GM19438 (cell line): Measurements from ENCODE around the gene KLK14.
A peak's percentile ranks its signal among the peaks of the same experiment; 100 is the strongest.

Experiments
- ATAC-seq: cut with Tn5 transposase; IDR thresholded peaks from one replicate; pipeline ENCODE4 v1.9.1; 2021; ENCODE audit warnings: low read depth; ENCODE audit not compliant: unreplicated experiment

Gene KLK14

DNA sequence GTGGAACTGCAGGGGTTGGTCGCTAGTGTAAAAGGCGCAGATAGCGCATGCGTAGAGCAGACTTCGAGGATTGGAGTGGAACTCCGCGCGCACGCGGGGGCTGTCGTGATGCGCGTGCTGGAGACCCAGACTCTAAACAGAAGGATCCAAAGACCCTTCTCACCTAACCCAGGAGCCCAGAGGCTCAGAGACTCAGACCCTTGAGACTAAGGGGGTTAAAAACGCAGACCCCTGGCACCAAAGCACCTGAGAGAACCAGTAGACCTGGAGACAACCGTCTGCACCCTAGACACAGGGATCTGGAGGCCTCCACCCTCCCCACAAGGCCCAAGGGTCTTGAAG lies 26.1 kb upstream of the KLK14 start:
- peak; percentile 17 for ATAC-seq

DNA sequence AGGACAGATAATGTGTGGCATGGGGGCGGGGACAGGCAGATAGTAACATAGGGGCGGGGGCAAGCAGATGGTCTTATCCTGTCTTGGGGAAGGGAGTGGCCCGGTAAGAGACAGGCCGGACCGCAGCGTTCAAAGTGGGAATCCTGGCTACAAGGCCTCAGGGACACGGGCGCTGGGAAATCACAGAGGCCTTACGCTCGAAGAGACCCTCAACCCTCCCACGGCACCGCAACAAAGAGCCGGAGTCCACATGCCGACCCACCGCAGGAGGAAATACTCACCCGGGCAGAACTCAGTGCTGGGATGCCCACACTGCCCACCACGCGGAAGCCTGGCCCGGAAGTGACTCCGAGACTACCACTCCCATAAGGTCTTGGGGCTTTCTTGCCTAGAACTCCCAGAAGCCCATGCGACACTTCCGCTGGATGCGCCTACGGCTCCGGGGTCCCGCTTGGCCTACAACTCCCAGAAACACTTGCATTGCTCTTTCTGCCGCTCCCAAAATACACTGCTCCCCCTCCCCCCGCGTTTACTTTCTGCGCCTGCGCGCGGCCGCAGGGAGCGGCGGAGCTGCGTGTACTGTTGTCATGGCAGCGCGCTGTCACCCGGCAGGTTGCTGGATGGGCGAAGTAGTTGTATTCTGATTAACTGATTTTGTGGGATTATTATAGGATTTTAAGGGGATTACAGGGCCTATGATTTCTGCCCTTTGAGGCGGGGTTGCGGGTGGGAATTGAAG lies 25.5 kb upstream of the KLK14 start, which contains the start of gene CTU1:
CTU1 (minus strand) TSS at position 344 of the 739 bp plus-strand sequence. CDS start 3,840 bp downstream, outside the sequence.
- ATAC-seq: peak; percentile 93

- ATAC-seq: no peak
These were observed 24.8 kb upstream of the KLK14 start for GRCh38 chr19:51107406-51108065.

DNA sequence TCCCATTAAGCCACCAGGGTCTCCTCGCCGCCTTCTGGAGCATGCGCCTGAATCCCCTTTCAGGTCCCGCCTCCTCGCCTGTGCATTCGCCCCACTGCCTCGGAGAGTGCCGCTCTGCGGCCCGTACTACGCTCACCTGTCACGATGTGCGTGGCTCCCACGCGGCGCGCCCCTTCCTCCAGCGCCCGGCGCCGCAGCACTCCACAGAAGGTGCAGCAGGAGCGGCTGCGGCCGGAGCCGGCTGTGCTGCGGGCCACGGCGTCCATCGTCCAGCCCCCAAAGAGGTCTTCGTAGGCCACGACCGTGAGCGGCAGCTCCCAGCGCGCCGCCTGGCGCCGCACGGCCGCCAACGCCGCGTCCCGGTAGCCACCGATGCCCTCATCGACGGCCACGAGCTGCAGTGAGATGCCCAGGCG lies 21.2 kb upstream of the KLK14 start:
- no peak for ATAC-seq

DNA sequence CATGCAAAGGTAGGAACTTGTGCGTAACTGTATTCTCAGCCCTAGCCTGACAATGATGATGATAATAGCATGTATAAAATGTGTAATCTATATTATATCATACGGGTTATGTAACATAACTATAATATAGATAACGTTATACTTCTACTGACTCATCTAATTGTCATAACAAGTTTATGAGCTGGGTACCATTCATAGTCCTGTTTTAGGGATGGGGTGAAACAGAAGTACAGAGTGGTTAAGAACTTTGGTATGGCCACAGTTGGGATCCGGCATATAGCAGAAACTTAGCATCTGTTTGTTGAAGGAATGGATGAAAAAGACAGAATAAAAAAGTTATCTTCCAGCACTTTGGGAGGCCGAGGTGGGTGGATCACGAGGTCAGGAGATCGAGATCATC lies 20.3 kb upstream of the KLK14 start:
- ATAC-seq: no peak

DNA sequence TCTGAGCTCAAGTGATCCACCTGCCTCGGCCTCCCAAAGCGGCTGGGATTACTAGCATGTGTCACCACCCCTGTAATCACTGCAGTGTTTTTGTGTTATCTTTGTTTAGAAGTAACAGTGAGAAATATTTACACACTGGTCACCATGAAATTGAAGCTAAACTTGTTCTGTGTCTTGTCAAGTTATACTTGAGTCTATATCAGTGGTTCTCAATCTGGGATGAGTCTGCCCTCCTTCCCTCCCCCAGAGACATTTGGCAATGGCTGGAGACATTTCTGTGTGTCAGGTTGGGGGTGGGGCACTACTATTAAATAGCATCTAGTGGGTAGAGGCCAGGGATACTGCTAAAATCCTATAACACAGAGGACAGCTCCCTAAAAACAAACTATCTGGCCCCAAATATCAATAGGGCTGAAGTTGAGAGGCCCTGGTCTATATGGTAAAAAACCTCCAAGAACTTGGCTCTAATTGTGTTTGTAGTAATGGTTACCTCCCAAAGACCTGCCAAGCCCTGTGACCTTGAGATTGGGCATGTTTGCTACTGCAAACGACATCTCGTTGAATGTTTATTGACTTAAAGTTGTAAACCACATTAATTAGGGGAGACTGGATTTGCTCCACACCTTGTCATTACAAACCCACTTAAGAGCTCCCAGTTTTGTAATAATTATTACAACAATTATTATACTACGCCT lies 18.6 kb upstream of the KLK14 start:
- ATAC-seq: no peak

- ATAC-seq: no peak
These were observed 17.9 kb upstream of the KLK14 start for GRCh38 chr19:51100601-51101000.

GRCh38 chr19:51099047-51099382 lies 16.3 kb upstream of the KLK14 start:
- no peak for ATAC-seq

- ATAC-seq: no peak
These were observed 15.8 kb upstream of the KLK14 start for GRCh38 chr19:51098365-51099046.

- ATAC-seq: no peak
These were observed 15.1 kb upstream of the KLK14 start for GRCh38 chr19:51097796-51098195.

DNA sequence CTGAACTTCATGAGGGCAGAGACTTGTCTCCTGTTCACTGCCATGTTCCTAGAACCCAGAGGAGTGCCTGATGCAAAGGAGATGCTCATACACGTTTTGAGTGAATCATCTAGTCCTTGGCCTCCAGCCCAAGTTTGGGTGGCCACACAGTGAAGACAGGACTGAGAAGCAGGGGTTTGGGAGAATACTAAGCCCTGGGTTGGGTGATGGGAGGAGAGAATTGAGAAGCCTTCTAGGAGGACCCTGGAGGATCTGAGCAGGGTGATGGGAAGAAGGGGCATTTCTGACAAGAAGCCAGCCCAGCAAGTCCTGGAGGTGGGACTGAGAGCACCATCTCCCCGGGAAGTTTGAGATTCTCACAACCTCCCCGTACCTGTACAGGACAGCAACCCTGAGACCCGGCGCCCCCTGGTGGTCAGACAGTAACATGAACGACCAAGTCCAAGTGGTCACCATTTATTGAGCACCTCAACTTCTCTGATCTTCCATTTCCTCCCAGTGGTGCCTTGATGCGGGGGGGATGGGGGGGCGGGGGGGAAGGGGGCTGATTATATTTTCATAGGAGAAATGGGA lies 14.6 kb upstream of the KLK14 start:
- no peak for ATAC-seq

DNA sequence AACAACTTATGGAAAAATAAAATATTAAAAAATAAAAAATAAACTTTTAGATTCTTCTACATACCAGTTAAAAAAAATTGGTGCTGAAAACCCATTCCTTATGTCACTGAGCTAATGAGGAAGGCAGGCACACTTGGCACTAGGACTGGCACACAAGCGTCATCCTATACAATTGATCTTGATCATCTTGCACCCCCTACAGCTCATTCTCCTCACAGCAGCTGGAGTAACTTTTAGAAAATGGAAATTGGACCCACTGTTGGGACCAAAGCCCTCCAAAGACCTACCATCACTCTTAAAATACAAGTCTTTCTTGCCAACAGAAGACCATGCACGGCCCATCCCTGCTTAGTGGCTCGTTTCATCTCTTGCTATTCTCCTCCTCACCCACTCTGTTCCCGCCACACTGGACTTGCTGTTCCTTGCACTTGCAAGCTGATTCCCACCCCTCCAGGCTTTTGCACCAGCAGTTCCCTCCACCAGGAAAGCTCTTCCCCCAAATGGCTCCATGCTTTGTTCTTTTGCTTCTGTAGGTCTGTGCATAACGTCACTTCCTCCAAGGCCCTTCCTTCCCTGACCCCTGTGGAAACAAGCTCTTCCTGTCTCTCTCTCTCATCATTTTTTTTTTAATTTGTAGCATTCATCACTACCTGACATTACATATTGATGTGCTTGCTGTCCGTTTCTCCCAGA lies 13.9 kb upstream of the KLK14 start:
- no peak for ATAC-seq

DNA sequence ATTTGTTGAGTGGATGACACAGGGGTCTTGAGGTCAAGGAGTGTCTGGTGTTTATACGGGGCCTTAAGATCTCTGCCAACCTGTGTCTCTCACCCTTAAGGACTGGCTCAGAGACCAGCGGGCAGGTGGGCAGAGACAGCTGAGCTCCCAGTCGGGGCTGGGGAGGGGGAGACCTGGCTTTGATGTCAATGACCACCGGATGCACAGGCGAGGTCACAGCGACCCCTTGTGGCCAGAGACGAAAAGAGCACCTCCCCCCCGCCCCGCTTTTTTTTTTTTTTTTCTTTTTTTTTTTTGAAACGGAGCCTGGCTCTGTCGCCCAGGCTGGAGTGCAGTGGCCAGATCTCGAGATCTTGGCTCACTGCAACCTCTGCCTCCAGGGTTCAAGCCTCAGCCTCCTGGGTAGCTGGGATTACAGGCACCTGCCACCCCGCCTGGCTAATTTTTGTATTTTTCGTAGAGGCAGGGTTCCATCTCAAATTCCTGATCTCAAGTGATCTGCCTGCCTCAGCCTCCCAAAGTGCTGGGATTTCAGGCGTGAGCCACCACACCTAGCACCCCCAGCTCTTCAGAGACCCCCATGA lies 12.1 kb upstream of the KLK14 start:
- ATAC-seq: no peak

DNA sequence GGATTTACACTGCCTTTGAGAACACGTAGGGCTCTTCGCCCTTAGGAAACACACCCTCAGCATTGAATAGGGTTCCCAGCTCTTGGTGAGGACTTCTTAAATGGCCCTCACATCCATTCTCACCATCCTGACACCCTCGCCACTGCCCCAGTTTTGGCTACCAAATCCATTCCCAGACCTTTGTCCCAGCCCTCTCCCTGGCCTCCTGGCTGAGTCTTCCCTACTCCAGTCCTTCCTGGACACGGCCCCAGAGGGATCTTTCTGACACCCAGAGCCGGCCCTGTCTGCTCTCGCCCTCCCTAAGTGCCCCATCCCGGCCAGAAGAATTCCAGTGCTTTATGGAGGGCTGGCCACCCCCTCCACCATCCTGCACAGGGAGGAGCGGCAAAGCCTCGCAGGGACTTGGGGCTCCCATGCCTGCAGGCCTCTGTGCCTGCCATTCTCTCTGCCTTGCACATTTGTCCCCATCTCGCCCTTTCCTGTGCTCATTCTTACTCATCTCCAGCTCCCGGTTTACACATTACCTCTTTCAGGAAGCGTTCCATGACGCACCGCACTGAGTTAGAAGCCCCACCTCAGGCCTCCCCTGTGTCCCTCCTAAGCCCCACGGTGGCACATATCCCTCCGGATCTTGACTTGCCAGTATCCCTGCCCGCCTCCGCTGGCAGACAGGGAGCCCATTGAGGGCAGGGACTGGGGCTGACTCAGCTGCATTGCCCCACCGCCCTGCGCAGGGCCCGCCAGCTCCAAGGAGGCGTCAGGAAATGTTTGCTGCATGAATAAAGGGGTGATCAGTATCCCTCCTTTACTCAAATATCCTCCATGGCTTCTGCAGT lies 11.0 kb upstream of the KLK14 start:
- no peak for ATAC-seq

DNA sequence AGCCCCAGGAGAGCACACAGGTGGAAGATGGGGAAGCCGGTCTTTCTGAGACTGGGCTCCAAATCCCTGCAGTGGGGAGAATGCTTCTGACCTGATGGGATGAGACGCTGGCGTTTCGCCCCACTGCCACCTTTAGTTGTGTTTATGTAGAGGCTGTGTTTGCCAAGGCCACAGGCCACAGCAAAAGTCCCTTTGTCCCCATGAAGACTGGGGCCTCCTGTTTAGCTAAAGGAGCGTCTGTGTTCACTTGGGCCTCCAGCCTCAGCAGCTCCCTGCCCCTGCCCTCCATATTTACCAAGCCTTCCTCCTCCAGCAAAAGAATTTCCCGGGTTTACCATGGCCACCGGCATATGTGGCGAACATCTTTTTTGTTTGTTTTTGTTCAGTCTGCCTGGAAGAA lies 10.4 kb upstream of the KLK14 start:
- no peak for ATAC-seq

DNA sequence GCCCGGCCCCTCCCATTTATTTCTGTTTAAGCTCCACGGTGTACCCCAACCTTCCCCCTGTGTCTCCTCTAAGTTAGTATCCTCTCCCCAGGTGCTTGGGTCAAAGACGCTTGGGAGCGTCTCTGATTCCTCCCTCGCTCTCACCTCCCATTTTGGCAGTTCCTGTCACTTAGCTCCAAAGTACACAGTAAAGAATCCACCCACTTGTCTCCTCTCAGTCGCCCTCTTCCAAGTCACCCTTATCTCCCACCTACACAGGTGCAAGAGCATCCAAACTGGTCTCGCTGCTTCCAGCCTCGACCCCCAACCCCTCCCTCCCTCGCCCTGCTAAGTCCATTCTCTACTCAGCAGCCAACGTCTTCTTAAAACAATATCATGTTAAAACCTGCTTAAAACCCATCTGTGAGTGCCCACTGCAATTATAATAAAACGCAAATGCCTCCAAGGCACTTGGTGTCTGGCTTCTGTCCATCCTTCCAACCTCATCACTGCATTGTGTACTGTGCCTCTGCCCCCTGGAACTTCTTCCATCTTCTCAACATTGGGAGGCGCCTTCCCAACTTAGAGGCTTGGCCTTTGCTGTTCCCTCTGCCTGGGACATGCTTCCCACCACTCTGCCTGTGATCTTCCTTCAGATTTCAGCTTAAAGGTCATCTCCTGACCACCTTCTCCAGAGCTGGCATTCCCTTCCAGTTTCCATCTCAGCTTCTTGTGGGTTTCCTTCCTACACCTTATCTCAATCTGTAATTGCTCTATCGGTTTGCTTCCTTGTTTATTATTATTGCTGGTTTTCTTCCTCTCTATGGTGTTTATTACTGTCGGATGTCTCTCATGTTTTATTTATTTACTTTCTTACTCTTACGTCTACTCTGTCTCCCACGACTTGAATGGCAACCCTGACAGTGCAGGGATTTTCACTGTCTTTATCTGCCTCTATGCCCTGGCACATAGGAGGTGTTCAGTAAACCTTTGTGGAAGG lies 9.5 kb upstream of the KLK14 start:
- no peak for ATAC-seq

- no peak for ATAC-seq
These were observed 8.4 kb upstream of the KLK14 start for GRCh38 chr19:51091126-51091525.

GRCh38 chr19:51090471-51090870 lies 7.8 kb upstream of the KLK14 start:
- ATAC-seq: no peak
